Measurements from ENCODE around the gene ZNF684. TPM values are rescaled to one million over a fixed set of nuclear protein-coding genes. Genes with fewer than 3 reads are reported as not detected.

ZNF684 gene
- total RNA-seq, 4 donors from 2014 or later, result 2.0 to 7.1 (median 2.9) TPM

DNA sequence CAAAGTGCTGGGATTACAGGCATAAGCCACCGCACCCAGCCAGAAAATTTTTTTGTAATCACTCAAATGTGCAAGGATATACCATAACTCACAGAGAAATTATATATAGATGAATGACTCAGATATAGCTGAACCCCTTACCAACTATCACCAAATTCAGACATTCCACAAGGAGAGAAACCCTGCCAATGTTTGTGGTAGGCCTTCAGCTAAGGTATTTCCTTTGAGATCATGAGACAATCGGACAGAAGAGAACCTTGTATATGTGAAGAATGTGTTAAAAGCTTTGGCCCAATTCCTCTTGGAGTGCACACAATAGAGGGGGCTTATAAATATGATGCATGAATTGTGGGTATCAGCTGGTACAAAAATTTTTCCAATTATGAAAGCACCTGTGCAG is 50.7 kb downstream of the ZNF684 start:
- H3K4me3 ChIP-seq, result no peak overlapping the region
- no peaks in the 10 kb centered on the region for H3K9me3 ChIP-seq
- ATAC-seq, result no peak
- no peak overlapping the region for H3K27ac ChIP-seq
- no peaks in the 10 kb centered on the region for H3K27me3 ChIP-seq
- TF ChIP-seq POLR2A (IDR thresholded peaks at IDR 0.05), result no peak
- TF ChIP-seq, protein P1, sequence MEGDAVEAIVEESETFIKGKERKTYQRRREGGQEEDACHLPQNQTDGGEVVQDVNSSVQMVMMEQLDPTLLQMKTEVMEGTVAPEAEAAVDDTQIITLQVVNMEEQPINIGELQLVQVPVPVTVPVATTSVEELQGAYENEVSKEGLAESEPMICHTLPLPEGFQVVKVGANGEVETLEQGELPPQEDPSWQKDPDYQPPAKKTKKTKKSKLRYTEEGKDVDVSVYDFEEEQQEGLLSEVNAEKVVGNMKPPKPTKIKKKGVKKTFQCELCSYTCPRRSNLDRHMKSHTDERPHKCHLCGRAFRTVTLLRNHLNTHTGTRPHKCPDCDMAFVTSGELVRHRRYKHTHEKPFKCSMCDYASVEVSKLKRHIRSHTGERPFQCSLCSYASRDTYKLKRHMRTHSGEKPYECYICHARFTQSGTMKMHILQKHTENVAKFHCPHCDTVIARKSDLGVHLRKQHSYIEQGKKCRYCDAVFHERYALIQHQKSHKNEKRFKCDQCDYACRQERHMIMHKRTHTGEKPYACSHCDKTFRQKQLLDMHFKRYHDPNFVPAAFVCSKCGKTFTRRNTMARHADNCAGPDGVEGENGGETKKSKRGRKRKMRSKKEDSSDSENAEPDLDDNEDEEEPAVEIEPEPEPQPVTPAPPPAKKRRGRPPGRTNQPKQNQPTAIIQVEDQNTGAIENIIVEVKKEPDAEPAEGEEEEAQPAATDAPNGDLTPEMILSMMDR (IDR thresholded peaks at IDR 0.05 in 4 of 5, conservative IDR thresholded peaks at IDR 0.05 in 1 of 5), result no peak
- no peaks in the 10 kb centered on the region for H3K36me3 ChIP-seq
- DNase-seq, result no peak
- in situ Hi-C loops (cut with MboI; ENCODE audit: low sequenced_read_pairs in 4 of 4), result no loop called here
- intact Hi-C loops (cut with DNase I; ENCODE audit: low total_unique reads), result no loop called here
- H3K4me1 ChIP-seq, result no peaks in the 10 kb centered on the region

DNA sequence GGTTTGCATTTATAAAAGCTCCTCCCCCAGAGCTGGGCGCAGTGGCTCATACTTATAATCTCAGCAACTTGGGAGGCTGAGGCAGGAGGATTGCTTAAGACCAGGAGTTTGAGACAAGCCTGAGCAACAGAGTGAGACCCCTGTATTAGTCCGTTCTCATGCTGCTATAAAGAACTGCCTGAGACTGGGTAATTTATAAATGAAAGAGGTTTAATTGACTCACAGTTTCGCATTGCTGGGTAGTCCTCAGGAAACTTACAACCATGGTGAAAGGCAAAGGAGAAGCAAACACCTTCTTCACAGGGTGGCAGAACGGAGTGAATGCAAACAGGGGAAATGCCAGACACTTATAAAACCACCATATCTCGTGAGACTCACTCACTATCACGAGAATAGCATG is 52.5 kb downstream of the ZNF684 start:
- in situ Hi-C loops (cut with MboI; ENCODE audit: low sequenced_read_pairs in 4 of 4) (no loop called here), intact Hi-C loops (cut with DNase I; ENCODE audit: low total_unique reads) (no loop called here)
- TF ChIP-seq, protein P1 (IDR thresholded peaks at IDR 0.05 in 4 of 5, conservative IDR thresholded peaks at IDR 0.05 in 1 of 5), result no peak
- TF ChIP-seq POLR2A (IDR thresholded peaks at IDR 0.05), result no peak
- Histone ChIP-seq H3K27me3 (no peaks in the 10 kb centered on the region), H3K36me3 (no peaks in the 10 kb centered on the region), H3K27ac (no peak overlapping the region), H3K4me1 (no peaks in the 10 kb centered on the region), H3K4me3 (no peak overlapping the region), H3K9me3 (no peaks in the 10 kb centered on the region)
- ATAC-seq, result no peak
- DNase-seq, result no peak

DNA sequence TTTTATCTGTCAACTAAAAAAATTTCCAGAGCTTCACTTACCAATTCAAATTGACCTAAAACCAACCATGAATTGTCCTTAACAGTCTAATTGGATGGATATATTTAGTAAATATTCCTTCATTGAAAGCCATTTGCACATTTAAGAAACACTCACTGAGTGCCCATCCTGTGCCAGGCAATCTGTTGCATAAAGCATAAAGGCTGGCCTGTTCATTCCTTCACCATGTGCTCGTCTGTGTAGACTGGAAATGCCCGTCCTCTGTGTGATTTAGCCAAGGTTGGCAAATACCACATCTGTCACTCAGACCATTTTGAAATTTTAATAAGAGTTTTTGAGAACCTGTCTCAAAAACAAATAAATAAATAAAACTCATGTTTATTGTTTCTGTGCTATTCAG is 57.1 kb downstream of the ZNF684 start:
- intact Hi-C loops (cut with DNase I; ENCODE audit: low total_unique reads) (no loop called here), in situ Hi-C loops (cut with MboI; ENCODE audit: low sequenced_read_pairs in 4 of 4) (no loop called here)
- Histone ChIP-seq H3K9me3 (no peaks in the 10 kb centered on the region), H3K36me3 (no peaks in the 10 kb centered on the region), H3K4me3 (no peak overlapping the region), H3K4me1 (no peaks in the 10 kb centered on the region), H3K27me3 (no peaks in the 10 kb centered on the region), H3K27ac (no peak overlapping the region)
- DNase-seq (no peak), ATAC-seq (no peak)
- TF ChIP-seq, protein P1 (IDR thresholded peaks at IDR 0.05 in 4 of 5, conservative IDR thresholded peaks at IDR 0.05 in 1 of 5), result no peak
- no peak for TF ChIP-seq POLR2A (IDR thresholded peaks at IDR 0.05)

DNA sequence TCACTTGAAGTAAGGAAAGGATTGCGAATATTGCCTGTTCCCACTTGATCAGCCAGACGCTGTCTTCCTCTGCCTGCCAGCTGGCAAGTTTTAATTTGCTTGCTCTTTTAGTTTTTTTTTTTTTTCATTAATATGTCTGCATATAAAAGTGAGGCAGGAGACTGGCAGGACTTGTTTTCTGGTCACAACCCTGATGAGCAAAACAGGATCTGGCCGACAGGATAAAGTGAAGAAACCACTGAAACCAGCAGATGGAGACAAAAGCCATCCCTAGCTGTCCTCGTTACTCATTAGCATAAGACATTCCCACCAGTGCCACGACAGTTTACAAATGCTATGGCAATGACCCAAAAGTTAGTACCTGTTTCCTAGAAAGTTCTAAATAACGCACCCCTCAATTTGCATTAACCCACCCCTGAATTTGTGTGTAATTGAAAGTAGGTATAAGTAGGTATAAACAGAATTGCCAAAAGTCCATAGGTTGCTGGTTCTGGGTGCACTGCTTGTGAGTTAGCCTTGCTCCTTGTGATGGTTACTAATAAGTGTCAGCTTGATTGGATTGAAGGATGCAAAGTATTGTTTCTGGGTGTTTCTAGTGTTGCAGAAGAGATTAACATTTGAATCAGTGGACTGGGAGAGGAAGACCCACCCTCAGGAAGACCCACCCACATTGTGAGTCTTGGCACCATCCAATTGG is 60.8 kb downstream of the ZNF684 start:
- H3K9me3 ChIP-seq, result no peaks in the 10 kb centered on the region
- H3K4me3 ChIP-seq, result no peak overlapping the region
- H3K27me3 ChIP-seq, result no peaks in the 10 kb centered on the region
- no peak overlapping the region for H3K27ac ChIP-seq
- intact Hi-C loops (cut with DNase I; ENCODE audit: low total_unique reads), result no loop called here
- DNase-seq, result no peak
- no peaks in the 10 kb centered on the region for H3K4me1 ChIP-seq
- H3K36me3 ChIP-seq, result no peaks in the 10 kb centered on the region
- TF ChIP-seq POLR2A (IDR thresholded peaks at IDR 0.05), result no peak
- TF ChIP-seq, protein P1 (IDR thresholded peaks at IDR 0.05 in 4 of 5, conservative IDR thresholded peaks at IDR 0.05 in 1 of 5), result no peak
- ATAC-seq, result no peak
- in situ Hi-C loops (cut with MboI; ENCODE audit: low sequenced_read_pairs in 4 of 4), result no loop called here

Measured in gastrocnemius medialis (tissue), 4 donors.